Purkinje cell (primary cell): ENCODE measurements around the gene KCNC2. TPM values are rescaled to one million over a fixed set of nuclear protein-coding genes. Genes with fewer than 3 reads are reported as not detected.

Experiments used
- polyA plus RNA-seq: library from polyadenylated mRNA; unstranded; fragments of >200 nt; fragmentation: Nextera tagmentation; gene quantifications from 2 replicates; pipeline ENCODE4 v1.2.1, GENCODE V29; 2014

The KCNC2 gene
- polyA plus RNA-seq, result 8.1 TPM in 1 of 2 replicates, not detected in the other

GRCh38 chr12:75209812-75210138 lies at the start of gene KCNC2:
Gene KCNC2 (minus strand): TSS chr12:75209839.

Other genes with a start within 250 kb of the KCNC2 start
- 1.5 and 3.3 TPM in 2 replicates for gene CAPS2, start 120.5 kb upstream of the KCNC2 start, polyA plus RNA-seq
- gene GLIPR1L1, start 124.8 kb upstream of the KCNC2 start, polyA plus RNA-seq, result 3.4 and 4.4 TPM in 2 replicates
- 4.1 and 10.5 TPM in 2 replicates for gene GLIPR1L2, start 181.2 kb upstream of the KCNC2 start, polyA plus RNA-seq